PC-9 (cell line): ENCODE results near the gene SDR42E1.

Experiments
- CTCF ChIP-seq: fragments of 200-600 bp; sonication (generic); conservative IDR thresholded peaks from 2 replicates; pipeline ENCODE4 v1.6.1; 2017; ENCODE audit warnings: mixed run types, antibody characterized with exemption, mild to moderate bottlenecking, moderate library complexity
- EZH2 ChIP-seq: fragments of 200-600 bp; sonication (generic); IDR thresholded peaks from 2 replicates; pipeline ENCODE4 v1.8.0; 2017; ENCODE audit warnings: antibody characterized with exemption, low read depth

GRCh38 chr16:82031116-82032084 lies 20.1 kb upstream of the SDR42E1 start:
- TF ChIP-seq EZH2: no peak
- TF ChIP-seq CTCF: peak; percentile 47
